ENCODE results near the gene DNAJB7.
"Not testable (repeated sequence)": the region's sequence is repeated elsewhere in the genome, so short reads cannot be mapped to it uniquely, and the experiment has no call there.

Gene DNAJB7

DNA sequence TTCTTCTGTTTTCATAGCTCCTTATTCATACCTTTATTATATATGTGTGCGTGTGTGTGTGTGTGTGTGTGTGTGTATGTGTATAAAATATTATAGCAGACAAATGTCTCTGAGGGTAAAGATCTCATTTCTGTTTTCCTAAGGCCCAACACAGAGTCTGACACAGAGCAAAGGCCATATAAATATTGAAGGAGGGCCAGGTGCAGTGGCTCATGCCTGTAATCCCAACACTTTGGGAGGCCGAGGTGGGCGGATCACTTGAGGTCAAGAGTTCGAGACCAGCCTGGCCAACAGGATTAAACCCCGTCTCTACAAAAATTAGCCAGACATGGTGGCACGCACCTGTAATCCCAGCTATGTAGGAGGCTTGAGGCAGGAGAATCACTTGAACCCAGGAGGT lies 6.5 kb upstream of the DNAJB7 start:
- H3K4me1 ChIP-seq (ENCODE audit: control insufficient read depth, insufficient read depth, low read length); H3K27ac ChIP-seq (ENCODE audit: low read depth, low read length); H3K9ac ChIP-seq (ENCODE audit: low read length); H3K27me3 ChIP-seq (ENCODE audit: control insufficient read depth, insufficient read depth, low read length); H3K9me3 ChIP-seq (ENCODE audit: control insufficient read depth, insufficient read depth, low read depth, low read length); H3K4me3 ChIP-seq (ENCODE audit: low read depth, low read length): not testable (repeated sequence)
- H3K36me3 ChIP-seq (ENCODE audit: control insufficient read depth, insufficient read depth, low read length), result peaks cover 19% of the 10 kb centered on the region

GRCh38 chr22:40867109-40867508 lies 5.2 kb upstream of the DNAJB7 start:
- Histone ChIP-seq H3K4me3 (ENCODE audit: low read depth, low read length) (no peak overlapping the region), H3K9me3 (ENCODE audit: control insufficient read depth, insufficient read depth, low read depth, low read length) (no peaks in the 10 kb centered on the region), H3K4me1 (ENCODE audit: control insufficient read depth, insufficient read depth, low read length) (no peaks in the 10 kb centered on the region), H3K27me3 (ENCODE audit: control insufficient read depth, insufficient read depth, low read length) (no peaks in the 10 kb centered on the region), H3K36me3 (ENCODE audit: control insufficient read depth, insufficient read depth, low read length) (peaks cover 18% of the 10 kb centered on the region), H3K27ac (ENCODE audit: low read depth, low read length) (no peak overlapping the region), H3K9ac (ENCODE audit: low read length) (no peak overlapping the region)

GRCh38 chr22:40862537-40862936 lies 624 bp upstream of the DNAJB7 start:
- Histone ChIP-seq H3K27ac (ENCODE audit: low read depth, low read length) (no peak overlapping the region), H3K4me3 (ENCODE audit: low read depth, low read length) (no peak overlapping the region), H3K9ac (ENCODE audit: low read length) (no peak overlapping the region), H3K36me3 (ENCODE audit: control insufficient read depth, insufficient read depth, low read length) (peaks cover 18% of the 10 kb centered on the region), H3K27me3 (ENCODE audit: control insufficient read depth, insufficient read depth, low read length) (no peaks in the 10 kb centered on the region), H3K4me1 (ENCODE audit: control insufficient read depth, insufficient read depth, low read length) (no peaks in the 10 kb centered on the region), H3K9me3 (ENCODE audit: control insufficient read depth, insufficient read depth, low read depth, low read length) (no peaks in the 10 kb centered on the region)

DNA sequence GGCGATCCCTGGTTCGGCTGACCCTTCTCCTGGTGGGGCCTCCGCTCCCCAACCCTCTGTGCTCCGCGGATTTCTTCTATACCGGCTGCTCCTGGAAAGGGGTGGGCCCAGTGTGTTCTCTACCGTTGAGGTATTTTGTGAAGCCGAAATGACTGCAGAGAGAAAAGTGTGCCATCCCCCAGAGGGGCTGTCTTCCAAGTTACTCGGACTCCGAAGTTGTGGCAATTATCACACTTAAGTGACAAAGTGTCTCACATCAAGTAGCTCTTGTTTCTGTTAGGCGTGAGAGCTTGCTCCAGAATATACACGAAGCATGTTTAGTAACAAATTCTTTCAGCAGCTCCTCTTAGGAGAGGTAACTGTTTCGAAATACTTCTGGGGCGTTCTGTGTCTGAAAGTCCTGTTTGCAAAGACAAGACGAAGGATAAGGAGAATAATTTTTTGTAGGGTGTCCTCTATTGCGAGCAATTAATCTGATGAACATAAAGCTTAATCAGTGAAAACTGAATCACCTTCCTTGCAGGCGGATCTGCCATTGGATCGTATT lies 4.5 kb downstream of the DNAJB7 start:
- Histone ChIP-seq H3K9ac (ENCODE audit: low read length) (peak overlapping the region; percentile 97), H3K27me3 (ENCODE audit: control insufficient read depth, insufficient read depth, low read length) (no peaks in the 10 kb centered on the region), H3K4me3 (ENCODE audit: low read depth, low read length) (peak overlapping the region; percentile 98), H3K9me3 (ENCODE audit: control insufficient read depth, insufficient read depth, low read depth, low read length) (no peaks in the 10 kb centered on the region), H3K27ac (ENCODE audit: low read depth, low read length) (peak overlapping the region; percentile 98), H3K36me3 (ENCODE audit: control insufficient read depth, insufficient read depth, low read length) (peaks cover 31% of the 10 kb centered on the region), H3K4me1 (ENCODE audit: control insufficient read depth, insufficient read depth, low read length) (peaks cover 24% of the 10 kb centered on the region)

DNA sequence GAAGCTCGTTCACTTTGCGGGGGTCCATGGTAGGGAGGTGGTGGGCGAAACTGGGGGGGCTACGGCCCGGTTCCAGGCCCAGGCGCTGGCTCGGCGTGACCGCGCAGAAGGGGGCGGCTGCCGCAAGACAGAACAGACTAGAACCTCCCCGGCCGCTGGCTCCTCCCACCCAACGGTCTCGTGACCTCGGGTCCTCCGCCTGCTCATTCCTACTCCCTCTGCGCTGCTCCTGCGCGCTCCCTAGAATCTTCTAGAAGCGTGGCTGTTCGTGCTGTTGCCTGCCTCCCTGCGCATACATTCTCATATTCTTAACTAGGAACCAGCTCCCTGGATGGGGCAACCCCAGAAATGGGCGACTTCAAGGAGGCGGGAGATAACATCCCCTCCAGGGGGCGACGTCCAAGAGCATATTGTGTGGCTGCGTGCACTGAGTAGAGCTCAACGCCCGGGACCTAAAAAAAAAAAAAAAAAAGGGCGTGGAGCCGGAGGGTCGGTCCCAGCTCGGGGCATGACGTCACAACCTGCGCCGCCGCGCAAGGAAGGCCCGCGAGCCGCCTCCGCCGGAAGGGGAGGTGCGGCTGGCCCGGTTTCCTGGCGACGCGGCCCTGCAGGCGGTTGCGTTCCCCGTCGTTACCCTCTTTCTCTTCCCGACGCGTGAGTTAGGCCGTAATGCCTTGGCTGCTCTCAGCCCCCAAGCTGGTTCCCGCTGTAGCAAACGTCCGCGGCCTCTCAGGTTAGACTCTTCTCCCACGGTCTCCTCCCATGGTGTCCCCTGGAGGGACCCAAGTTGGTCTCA lies 5.2 kb downstream of the DNAJB7 start, which contains the start of the genes ST13 and XPNPEP3:
TSS of gene ST13 (minus strand) at position 127 of the 796 bp plus-strand sequence. CDS start at position 28, 99 bp downstream.
TSS of gene XPNPEP3 (plus strand) at position 636 of the 796 bp plus-strand sequence. CDS start at position 670, 34 bp downstream.
- Histone ChIP-seq H3K9ac (ENCODE audit: low read length) (peak within 1 kb of the TSS; percentile 97), H3K36me3 (ENCODE audit: control insufficient read depth, insufficient read depth, low read length) (peaks cover 30% of the 10 kb centered on the region), H3K27ac (ENCODE audit: low read depth, low read length) (peak within 1 kb of the TSS; percentile 98), H3K27me3 (ENCODE audit: control insufficient read depth, insufficient read depth, low read length) (no peaks in the 10 kb centered on the region), H3K9me3 (ENCODE audit: control insufficient read depth, insufficient read depth, low read depth, low read length) (no peaks in the 10 kb centered on the region), H3K4me1 (ENCODE audit: control insufficient read depth, insufficient read depth, low read length) (peaks cover 24% of the 10 kb centered on the region), H3K4me3 (ENCODE audit: low read depth, low read length) (peak within 1 kb of the TSS; percentile 98)

GRCh38 chr22:40855979-40856512 lies 5.9 kb downstream of the DNAJB7 start:
- Histone ChIP-seq H3K4me1 (ENCODE audit: control insufficient read depth, insufficient read depth, low read length) (peaks cover 24% of the 10 kb centered on the region), H3K27ac (ENCODE audit: low read depth, low read length) (peak overlapping the region; percentile 98), H3K9ac (ENCODE audit: low read length) (peak overlapping the region; percentile 97), H3K36me3 (ENCODE audit: control insufficient read depth, insufficient read depth, low read length) (peaks cover 28% of the 10 kb centered on the region), H3K4me3 (ENCODE audit: low read depth, low read length) (peak overlapping the region; percentile 98), H3K27me3 (ENCODE audit: control insufficient read depth, insufficient read depth, low read length) (no peaks in the 10 kb centered on the region), H3K9me3 (ENCODE audit: control insufficient read depth, insufficient read depth, low read depth, low read length) (no peaks in the 10 kb centered on the region)

GRCh38 chr22:40855071-40855978 lies 6.6 kb downstream of the DNAJB7 start:
- Histone ChIP-seq H3K27ac (ENCODE audit: low read depth, low read length) (peak overlapping the region; percentile 98; the same call in 1 of the 2 replicates), H3K9ac (ENCODE audit: low read length) (peak overlapping the region; percentile 97), H3K4me1 (ENCODE audit: control insufficient read depth, insufficient read depth, low read length) (peaks cover 24% of the 10 kb centered on the region), H3K4me3 (ENCODE audit: low read depth, low read length) (peak overlapping the region; percentile 98), H3K9me3 (ENCODE audit: control insufficient read depth, insufficient read depth, low read depth, low read length) (no peaks in the 10 kb centered on the region), H3K36me3 (ENCODE audit: control insufficient read depth, insufficient read depth, low read length) (peaks cover 27% of the 10 kb centered on the region), H3K27me3 (ENCODE audit: control insufficient read depth, insufficient read depth, low read length) (no peaks in the 10 kb centered on the region)

- Histone ChIP-seq H3K9me3 (ENCODE audit: control insufficient read depth, insufficient read depth, low read depth, low read length) (no peaks in the 10 kb centered on the region), H3K27me3 (ENCODE audit: control insufficient read depth, insufficient read depth, low read length) (no peaks in the 10 kb centered on the region), H3K27ac (ENCODE audit: low read depth, low read length) (no peak overlapping the region), H3K9ac (ENCODE audit: low read length) (peak overlapping the region; percentile 4), H3K4me3 (ENCODE audit: low read depth, low read length) (peak overlapping the region; percentile 28; the same call in 1 of the 2 replicates), H3K4me1 (ENCODE audit: control insufficient read depth, insufficient read depth, low read length) (peaks cover 24% of the 10 kb centered on the region), H3K36me3 (ENCODE audit: control insufficient read depth, insufficient read depth, low read length) (peaks cover 40% of the 10 kb centered on the region)
Observed at GRCh38 chr22:40853961-40854360, 8.0 kb downstream of the DNAJB7 start.

GRCh38 chr22:40853333-40853732 lies 8.6 kb downstream of the DNAJB7 start:
- H3K27me3 ChIP-seq (ENCODE audit: control insufficient read depth, insufficient read depth, low read length), result no peaks in the 10 kb centered on the region
- H3K27ac ChIP-seq (ENCODE audit: low read depth, low read length), result no peak overlapping the region
- peaks cover 24% of the 10 kb centered on the region for H3K4me1 ChIP-seq (ENCODE audit: control insufficient read depth, insufficient read depth, low read length)
- H3K4me3 ChIP-seq (ENCODE audit: low read depth, low read length), result peak overlapping the region; percentile 28; the same call in 1 of the 2 replicates
- H3K9ac ChIP-seq (ENCODE audit: low read length), result no peak overlapping the region
- peaks cover 47% of the 10 kb centered on the region for H3K36me3 ChIP-seq (ENCODE audit: control insufficient read depth, insufficient read depth, low read length)
- H3K9me3 ChIP-seq (ENCODE audit: control insufficient read depth, insufficient read depth, low read depth, low read length), result no peaks in the 10 kb centered on the region

DNA sequence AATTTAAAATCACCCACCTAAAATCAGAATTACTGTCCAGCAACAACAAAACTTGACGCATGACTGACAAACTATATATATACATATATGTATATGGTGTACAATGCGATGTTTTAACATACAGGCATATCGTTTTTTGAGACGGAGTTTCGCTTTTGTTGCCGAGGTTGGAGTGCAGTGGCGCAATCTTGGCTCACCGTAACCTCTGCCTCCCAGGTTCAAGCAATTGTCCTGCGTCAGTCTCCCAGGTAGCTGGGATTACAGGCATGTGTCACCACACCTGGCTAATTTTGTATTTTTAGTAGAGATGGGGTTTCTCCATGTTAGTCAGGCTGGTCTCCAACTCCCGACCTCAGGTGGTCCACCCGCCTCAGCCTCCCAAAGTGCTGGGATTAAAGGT lies 16.1 kb downstream of the DNAJB7 start:
- H3K36me3 ChIP-seq (ENCODE audit: control insufficient read depth, insufficient read depth, low read length), result peaks cover 98% of the 10 kb centered on the region
- H3K4me3 ChIP-seq (ENCODE audit: low read depth, low read length); H3K27ac ChIP-seq (ENCODE audit: low read depth, low read length); H3K9me3 ChIP-seq (ENCODE audit: control insufficient read depth, insufficient read depth, low read depth, low read length); H3K27me3 ChIP-seq (ENCODE audit: control insufficient read depth, insufficient read depth, low read length); H3K9ac ChIP-seq (ENCODE audit: low read length); H3K4me1 ChIP-seq (ENCODE audit: control insufficient read depth, insufficient read depth, low read length): not testable (repeated sequence)
